A549 (cell line): Measurements from ENCODE around the gene TMEM132D. TPM values are rescaled to one million over a fixed set of nuclear protein-coding genes. Genes with fewer than 3 reads are reported as not detected.

ENCODE experiments used
- ATAC-seq, 2 experiments: fragments of 200-7000 bp in 1 of 2; fragments of >200 bp in 1 of 2; cut with Nextera tagmentation in 1 of 2; cut with Tn5 transposase in 1 of 2; 3 replicates each; pipeline versions ENCODE4 v1.8.0 to v1.9.1; 2018 to 2020; ENCODE audit warnings: mild to moderate bottlenecking in 1 of 2, moderate library complexity in 1 of 2
- CTCF ChIA-PET: fragments of 300-600 bp; sonication (Branson Sonifier 250); formaldehyde crosslinking; extraction: SDS; loops from one replicate; lab custom pipeline; 2021; ENCODE audit warnings: antibody characterized with exemption, inconsistent platforms; lab: Yijun Ruan, JAX
- POLR2A ChIA-PET: fragments of 350-600 bp; formaldehyde crosslinking; extraction: SDS; loops from one replicate; lab custom pipeline; 2021; ENCODE audit warnings: antibody characterized with exemption, inconsistent platforms; lab: Yijun Ruan, JAX
- DNase-seq, 2 experiments: peaks; one replicate each; pipeline versions ENCODE4 v3.0.0 to v3.0.0-alpha.2; 2011 to 2016; ENCODE audit warnings: low read depth in 1 of 2, low spot score in 1 of 2
- FAIRE-seq: peaks from 2 replicates; lab custom pipeline; 2011; peaks lifted over from hg19 to GRCh38; lab: Jason Lieb, UNC
- H3K27ac ChIP-seq, 2 experiments: fragments of >200 bp; sonication (Bioruptor Twin); formaldehyde crosslinking; 3 replicates each; pipeline ENCODE4 v1.5.1; 2016 to 2017
- H3K4me1 ChIP-seq: fragments of >200 bp; sonication (Bioruptor Twin); formaldehyde crosslinking; 3 replicates; pipeline ENCODE4 v1.6.1; 2016
- H3K4me2 ChIP-seq: fragments of >200 bp; sonication (Bioruptor Twin); formaldehyde crosslinking; 3 replicates; pipeline ENCODE4 v1.6.1; 2016
- H3K4me3 ChIP-seq: fragments of >200 bp; sonication (Bioruptor Twin); formaldehyde crosslinking; 3 replicates; pipeline ENCODE4 v1.5.1; 2016
- H3K9me3 ChIP-seq: fragments of >200 bp; sonication (Bioruptor Twin); formaldehyde crosslinking; 3 replicates; pipeline ENCODE4 v1.6.1; 2016
- BHLHE40 ChIP-seq: IDR thresholded peaks from 2 replicates; pipeline ENCODE4 v1.6.1; 2012; ENCODE audit warnings: low read depth, low read length, inconsistent platforms
- EHMT2 ChIP-seq: fragments of 200-600 bp; sonication (generic); IDR thresholded peaks from 2 replicates; pipeline ENCODE4 v1.6.1; 2016; ENCODE audit warnings: antibody characterized with exemption, low read depth, mild to moderate bottlenecking, moderate library complexity
- EP300 ChIP-seq, 2 experiments: fragments of >200 bp; sonication (Bioruptor Twin); formaldehyde crosslinking; IDR thresholded peaks; 2 replicates in 1 of 2; 3 replicates in 1 of 2; pipeline ENCODE4 v1.6.1; 2016 to 2017
- ESRRA ChIP-seq: fragments of 150-350 bp; IDR thresholded peaks from 2 replicates; pipeline ENCODE4 v1.6.1; 2014; ENCODE audit warnings: mild to moderate bottlenecking, low read length, borderline replicate concordance
- FOSL2 ChIP-seq, 2 experiments: fragments of 450-650 bp in 1 of 2; fragments of >200 bp in 1 of 2; sonication (Bioruptor Twin) in 1 of 2; formaldehyde crosslinking; IDR thresholded peaks; 2 replicates each; pipeline versions ENCODE4 v1.5.0 to v1.6.1; 2016 to 2020; ENCODE audit warnings: mild to moderate bottlenecking in 1 of 2, moderate library complexity in 1 of 2
- HDAC2 ChIP-seq: fragments of 200-600 bp; sonication (generic); IDR thresholded peaks from 2 replicates; pipeline ENCODE4 v1.6.1; 2016
- HEYL ChIP-seq: fragments of 250-450 bp; sonication (Bioruptor Pico); IDR thresholded peaks from 2 replicates; pipeline ENCODE4 v1.8.0; 2021; ENCODE audit warnings: mild to moderate bottlenecking, moderate library complexity
- HOXA7 ChIP-seq: fragments of 250-450 bp; sonication (Bioruptor Pico); IDR thresholded peaks from 2 replicates; pipeline ENCODE4 v1.5.0; 2020; ENCODE audit warnings: mild to moderate bottlenecking, moderate library complexity
- JUNB ChIP-seq: fragments of >200 bp; sonication (Bioruptor Twin); formaldehyde crosslinking; IDR thresholded peaks from 2 replicates; pipeline ENCODE4 v1.6.1; 2016
- MAFK ChIP-seq: fragments of 450-650 bp; IDR thresholded peaks from 2 replicates; pipeline ENCODE4 v1.6.1; 2014; ENCODE audit not compliant: partially characterized antibody
- MAX ChIP-seq: IDR thresholded peaks from 2 replicates; pipeline ENCODE4 v1.6.1; 2012
- MAZ ChIP-seq: fragments of 150-350 bp; IDR thresholded peaks from 2 replicates; pipeline ENCODE4 v1.6.1; 2014; ENCODE audit warnings: antibody characterized with exemption, low read depth, low read length, borderline replicate concordance
- PHF8 ChIP-seq: fragments of 200-600 bp; sonication (generic); IDR thresholded peaks from 2 replicates; pipeline ENCODE4 v1.6.1; 2016; ENCODE audit warnings: low read depth, mild to moderate bottlenecking, antibody characterized with exemption, moderate library complexity, borderline replicate concordance
- POLR2A ChIP-seq: IDR thresholded peaks from 2 replicates; pipeline ENCODE4 v1.6.1; 2012; ENCODE audit warnings: mild to moderate bottlenecking, low read length
- SMC3 ChIP-seq: fragments of >200 bp; sonication (Bioruptor Twin); formaldehyde crosslinking; IDR thresholded peaks from 3 replicates; pipeline ENCODE4 v1.6.1; 2018; ENCODE audit warnings: inconsistent platforms
- TFCP2L1 ChIP-seq: fragments of 250-450 bp; sonication (Bioruptor Pico); IDR thresholded peaks from 2 replicates; pipeline ENCODE4 v1.5.0; 2021; ENCODE audit warnings: mild to moderate bottlenecking
- TP53 ChIP-seq: fragments of 250-450 bp; sonication (Bioruptor Pico); IDR thresholded peaks from 2 replicates; pipeline ENCODE4 v1.5.0; 2021; ENCODE audit warnings: mild to moderate bottlenecking, moderate library complexity
- USF2 ChIP-seq: fragments of 450-650 bp; IDR thresholded peaks from 2 replicates; pipeline ENCODE4 v1.6.1; 2014; ENCODE audit warnings: antibody characterized with exemption
- ZFP36 ChIP-seq: fragments of 450-650 bp; IDR thresholded peaks from 2 replicates; pipeline ENCODE4 v1.6.1; 2014; ENCODE audit warnings: borderline replicate concordance; ENCODE audit not compliant: partially characterized antibody
- ZNF302 ChIP-seq: fragments of 250-450 bp; sonication (Bioruptor Pico); IDR thresholded peaks from 2 replicates; pipeline ENCODE4 v1.9.0; 2021; ENCODE audit warnings: inconsistent platforms, mild to moderate bottlenecking, moderate library complexity
- ZSCAN20 ChIP-seq: fragments of 250-450 bp; sonication (Bioruptor Pico); IDR thresholded peaks from 2 replicates; pipeline ENCODE4 v1.8.0; 2022; ENCODE audit warnings: mild to moderate bottlenecking, moderate library complexity
- WGBS: methylation state at CpG from one replicate; pipeline ENCODE4 v1.1.6; 2017; ENCODE audit errors: missing lambda C conversion rate; 5-methylcytosine and 5-hydroxymethylcytosine counted together
- polyA plus RNA-seq, 4 experiments: library from polyadenylated mRNA; depleted of rRNA in 3 of 4; stranded (reverse); fragments of >200 nt; fragmentation: RNase III in 1 of 4; extraction: RNeasy Plus Mini Kit Qiagen cat#74134 plus additional on column Dnase treatment in 1 of 4; gene quantifications; 2 replicates in 3 of 4; 3 replicates in 1 of 4; pipeline ENCODE4 v1.2.3, GENCODE V29; 2011 to 2017
- TF ChIP-seq, protein P1 (sequence below): fragments of 250-450 bp; sonication (Bioruptor Pico); IDR thresholded peaks from 2 replicates; pipeline ENCODE4 v1.5.0; 2021; ENCODE audit warnings: mild to moderate bottlenecking, moderate library complexity, borderline replicate concordance
- TF ChIP-seq, protein P2 (sequence below): IDR thresholded peaks from 2 replicates; pipeline ENCODE4 v1.6.1; 2012

TMEM132D gene
- polyA plus RNA-seq, 2 of the 4 experiments (the other 2 are of a cell fraction): not detected

- CTCF ChIA-PET: no interaction called here
- Histone ChIP-seq H3K4me2 (no peak overlapping the region), H3K4me1 (no peaks in the 10 kb centered on the region), H3K9me3 (0 out of 3 replicates have a peak, but pooled peaks cover 3% of the 10 kb centered on the region), H3K4me3 (no peak overlapping the region), H3K27ac (no peak overlapping the region)
- FAIRE-seq: no peak
- TF ChIP-seq HOXA7 (CRISPR knock-in tag) (no peak), HEYL (CRISPR knock-in tag) (no peak), MAZ (no peak), JUNB (no peak), ZSCAN20 (CRISPR knock-in tag) (no peak), ZNF302 (CRISPR knock-in tag) (no peak)
- WGBS: 40% methylated on average over 9 of the region's 9 CpGs
- POLR2A ChIA-PET: no interaction called here
- no peak for DNase-seq
- no peak for ATAC-seq
These were observed 243.7 kb downstream of the TMEM132D start for GRCh38 chr12:129659961-129660622.

- FAIRE-seq: no peak
- 0 out of 3 replicates have a peak, but pooled peaks cover 3% of the 10 kb centered on the region for H3K9me3 ChIP-seq
- no peaks in the 10 kb centered on the region for H3K4me1 ChIP-seq
- ATAC-seq: no peak
- DNase-seq: no peak
- WGBS: 4% methylated on average over 4 of the region's 4 CpGs
- TF ChIP-seq HDAC2 (no peak), MAFK (no peak), TFCP2L1 (CRISPR knock-in tag) (no peak), SMC3 (no peak), BHLHE40 (no peak), JUNB (no peak), PHF8 (no peak), MAX (no peak)
- TF ChIP-seq, protein P1, sequence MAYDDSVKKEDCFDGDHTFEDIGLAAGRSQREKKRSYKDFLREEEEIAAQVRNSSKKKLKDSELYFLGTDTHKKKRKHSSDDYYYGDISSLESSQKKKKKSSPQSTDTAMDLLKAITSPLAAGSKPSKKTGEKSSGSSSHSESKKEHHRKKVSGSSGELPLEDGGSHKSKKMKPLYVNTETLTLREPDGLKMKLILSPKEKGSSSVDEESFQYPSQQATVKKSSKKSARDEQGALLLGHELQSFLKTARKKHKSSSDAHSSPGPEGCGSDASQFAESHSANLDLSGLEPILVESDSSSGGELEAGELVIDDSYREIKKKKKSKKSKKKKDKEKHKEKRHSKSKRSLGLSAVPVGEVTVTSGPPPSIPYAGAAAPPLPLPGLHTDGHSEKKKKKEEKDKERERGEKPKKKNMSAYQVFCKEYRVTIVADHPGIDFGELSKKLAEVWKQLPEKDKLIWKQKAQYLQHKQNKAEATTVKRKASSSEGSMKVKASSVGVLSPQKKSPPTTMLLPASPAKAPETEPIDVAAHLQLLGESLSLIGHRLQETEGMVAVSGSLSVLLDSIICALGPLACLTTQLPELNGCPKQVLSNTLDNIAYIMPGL (CRISPR knock-in tag): no peak
- H3K27ac ChIP-seq: no peak overlapping the region
- ChIA-PET CTCF (interaction anchor here (0.7 kb wide), 1 partner anchor 38 kb away, joined by 3 read pairs; no protein-coding TSS in a partner anchor), POLR2A (no interaction called here)
- H3K4me2 ChIP-seq: no peak overlapping the region
- no peak overlapping the region for H3K4me3 ChIP-seq
These were observed 246.6 kb downstream of the TMEM132D start for GRCh38 chr12:129657179-129657578.

- TF ChIP-seq EHMT2: no peak
- TF ChIP-seq POLR2A: no peak
- TF ChIP-seq, protein P2, sequence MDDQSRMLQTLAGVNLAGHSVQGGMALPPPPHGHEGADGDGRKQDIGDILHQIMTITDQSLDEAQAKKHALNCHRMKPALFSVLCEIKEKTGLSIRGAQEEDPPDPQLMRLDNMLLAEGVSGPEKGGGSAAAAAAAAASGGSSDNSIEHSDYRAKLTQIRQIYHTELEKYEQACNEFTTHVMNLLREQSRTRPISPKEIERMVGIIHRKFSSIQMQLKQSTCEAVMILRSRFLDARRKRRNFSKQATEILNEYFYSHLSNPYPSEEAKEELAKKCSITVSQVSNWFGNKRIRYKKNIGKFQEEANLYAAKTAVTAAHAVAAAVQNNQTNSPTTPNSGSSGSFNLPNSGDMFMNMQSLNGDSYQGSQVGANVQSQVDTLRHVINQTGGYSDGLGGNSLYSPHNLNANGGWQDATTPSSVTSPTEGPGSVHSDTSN: no peak
- no peak for TF ChIP-seq MAFK
- TF ChIP-seq EP300 (IDR thresholded peaks at IDR 0.05): no peak
- TF ChIP-seq MAX: no peak
- TF ChIP-seq ZFP36: no peak
- TF ChIP-seq ESRRA: no peak
- no peak for TF ChIP-seq TP53 (CRISPR knock-in tag)
- TF ChIP-seq USF2: no peak
- TF ChIP-seq ZNF302 (CRISPR knock-in tag): no peak
- no peak for TF ChIP-seq FOSL2 (IDR thresholded peaks at IDR 0.05)
- no peak for TF ChIP-seq FOSL2 (CRISPR knock-in tag; IDR thresholded peaks at IDR 0.05)
- ChIA-PET POLR2A (no interaction called here), CTCF (no interaction called here)
- Histone ChIP-seq H3K9me3 (0 out of 3 replicates have a peak, but pooled peaks cover 3% of the 10 kb centered on the region), H3K4me1 (no peaks in the 10 kb centered on the region), H3K27ac (no peak overlapping the region), H3K4me3 (no peak overlapping the region), H3K4me2 (no peak overlapping the region)
- WGBS: 13% methylated on average over 6 of the region's 6 CpGs
- DNase-seq (no peak), FAIRE-seq (no peak), ATAC-seq (no peak)
These were observed 251.9 kb downstream of the TMEM132D start for GRCh38 chr12:129651951-129652350.
